Fibroblast of the conjunctiva (primary cell): Measurements from ENCODE around the gene PMPCA.
"Not testable (repeated sequence)": the region's sequence is repeated elsewhere in the genome, so short reads cannot be mapped to it uniquely, and the experiment has no call there.

Experiments
- DNase-seq: peaks from one replicate; pipeline ENCODE4 v3.0.0-alpha.2; 2010; ENCODE audit warnings: low read depth

PMPCA gene

GRCh38 chr9:136412962-136413361, 2.5 kb downstream of the PMPCA start:
- no peak for DNase-seq

DNA sequence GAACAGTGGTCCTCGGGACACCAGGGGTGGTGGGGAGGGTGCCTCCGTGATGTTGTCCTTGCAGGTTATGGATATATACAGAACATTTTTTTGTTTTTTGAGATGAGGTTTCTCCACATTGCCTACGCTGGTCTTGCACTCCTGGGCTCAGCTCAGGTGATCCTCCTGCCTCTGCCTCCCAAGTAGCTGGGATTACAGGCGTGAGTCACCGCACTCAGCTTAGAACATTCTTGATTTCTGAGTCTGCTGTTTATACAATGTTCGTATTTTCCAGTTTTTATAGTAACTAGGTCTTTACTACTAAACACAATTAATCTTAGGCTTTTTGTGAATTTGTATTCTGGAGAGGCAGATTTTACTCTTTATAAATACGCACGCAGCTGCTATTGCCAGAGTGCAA, 6.0 kb downstream of the PMPCA start:
- no peak for DNase-seq

- no peak for DNase-seq
Measured at GRCh38 chr9:136416914-136417313, 6.5 kb downstream of the PMPCA start.

GRCh38 chr9:136418182-136419091, 8.0 kb downstream of the PMPCA start:
- no peak for DNase-seq

DNA sequence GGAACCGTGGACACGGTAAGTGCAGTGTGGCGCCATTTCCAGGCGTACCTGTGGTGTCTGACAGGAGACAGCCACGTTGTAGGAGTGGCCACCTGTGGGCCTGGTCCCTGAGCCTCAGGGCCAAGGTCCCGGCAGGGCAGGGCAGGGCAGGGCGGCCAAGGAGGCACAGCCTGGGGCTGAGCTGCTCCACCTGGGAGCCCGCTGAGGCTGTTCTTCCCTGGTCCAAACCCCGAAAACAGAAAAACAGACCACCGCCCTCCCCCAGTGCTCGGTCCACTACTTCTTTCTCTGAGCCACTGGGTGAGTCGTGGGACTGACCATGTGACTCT, 8.6 kb downstream of the PMPCA start:
- no peak for DNase-seq

DNA sequence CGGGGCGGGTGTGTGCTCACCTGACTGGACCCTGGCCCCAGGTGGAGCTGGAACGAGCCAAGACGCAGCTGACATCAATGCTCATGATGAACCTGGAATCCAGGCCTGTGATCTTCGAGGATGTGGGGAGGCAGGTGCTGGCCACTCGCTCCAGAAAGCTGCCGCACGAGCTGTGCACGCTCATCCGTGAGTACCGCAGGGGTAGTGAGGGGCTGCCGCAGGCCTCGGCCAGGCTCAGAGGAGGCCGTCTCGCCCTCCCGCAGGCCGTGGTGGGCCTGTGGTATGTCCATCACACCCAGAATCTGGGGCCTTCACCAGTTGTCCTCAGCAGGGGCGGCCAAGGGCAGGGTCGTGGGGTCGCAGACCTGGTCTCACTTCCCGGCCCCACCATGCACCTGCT, 11.3 kb downstream of the PMPCA start:
- DNase-seq, result no peak

DNA sequence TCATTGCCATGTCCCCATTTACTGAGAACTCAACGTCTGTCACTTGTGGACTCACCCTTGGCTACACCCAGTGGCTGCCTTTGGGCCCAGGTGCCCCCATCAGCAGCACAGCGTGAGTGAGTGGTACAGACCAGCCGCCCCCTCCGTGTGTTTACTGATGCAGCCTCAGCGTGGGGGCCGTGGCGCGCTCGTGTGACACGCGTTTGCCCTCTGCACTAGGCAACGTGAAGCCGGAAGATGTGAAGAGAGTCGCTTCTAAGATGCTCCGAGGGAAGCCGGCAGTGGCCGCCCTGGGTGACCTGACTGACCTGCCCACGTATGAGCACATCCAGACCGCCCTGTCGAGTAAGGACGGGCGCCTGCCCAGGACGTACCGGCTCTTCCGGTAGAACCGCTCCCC, 12.4 kb downstream of the PMPCA start:
- no peak for DNase-seq

DNA sequence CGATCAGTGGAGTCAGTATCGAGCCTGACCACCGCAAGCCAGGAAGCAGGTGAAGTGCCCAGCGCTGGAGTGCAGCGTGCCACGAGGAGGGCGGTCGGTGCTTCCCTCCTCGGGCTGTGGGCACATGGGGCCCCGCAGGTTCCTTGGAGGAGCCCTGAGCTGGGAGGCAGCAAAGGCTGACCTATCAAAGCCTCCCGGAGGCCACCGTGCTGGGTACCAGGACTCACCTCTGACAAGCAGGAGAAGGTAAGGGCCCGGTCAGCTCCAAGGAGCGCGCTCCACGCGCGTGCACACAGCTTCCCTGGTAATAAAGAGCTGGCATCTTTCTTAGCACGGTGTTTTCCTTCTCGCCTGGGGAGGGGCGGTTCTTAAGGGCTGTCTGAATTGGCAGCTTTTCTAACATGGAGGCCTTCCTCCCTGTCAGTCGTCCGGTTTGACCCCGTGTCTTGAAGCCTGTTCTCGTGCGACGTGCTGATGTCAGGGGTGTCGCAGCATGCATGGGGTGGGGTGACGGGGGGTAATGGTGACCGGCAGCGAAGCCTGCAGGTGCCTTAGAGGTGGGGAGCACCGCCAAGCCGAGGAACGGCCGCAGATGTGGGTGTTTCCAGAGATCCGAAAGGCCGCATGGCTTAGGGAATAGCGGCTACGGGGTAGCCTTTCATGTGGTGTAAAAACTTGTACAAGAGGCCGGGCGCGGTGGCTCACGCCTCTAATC, 13.1 kb downstream of the PMPCA start:
- no peak for DNase-seq

DNA sequence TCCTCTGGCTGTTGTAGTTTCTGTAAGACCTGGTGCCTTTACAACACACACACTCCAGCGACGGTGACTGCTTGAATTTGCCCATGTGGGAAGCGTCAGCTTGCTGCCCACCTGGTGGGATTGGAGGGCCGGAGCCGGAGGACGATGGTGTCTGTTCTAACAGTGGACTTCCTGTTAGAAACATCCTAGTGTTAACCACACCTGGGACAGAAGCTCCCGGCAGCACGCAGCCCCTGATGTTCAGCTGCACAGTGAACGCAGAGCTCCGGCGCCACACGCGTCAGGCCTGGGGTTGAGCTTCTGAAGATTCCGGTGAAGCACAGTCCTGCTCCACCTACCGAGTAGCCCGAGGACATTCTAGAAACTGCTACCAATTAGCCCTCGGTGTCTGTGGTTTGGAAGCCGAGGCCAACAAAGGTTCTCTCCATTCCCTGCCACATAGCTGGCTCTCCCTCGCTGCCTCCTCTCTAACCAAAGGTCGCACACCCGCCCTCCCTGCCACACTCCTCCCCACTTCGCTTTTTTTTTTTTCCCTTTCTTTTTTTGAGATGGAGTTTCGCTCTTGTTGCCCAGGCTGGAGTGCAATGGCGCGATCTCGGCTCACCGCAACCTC, 14.4 kb downstream of the PMPCA start:
- DNase-seq, result no peak

DNA sequence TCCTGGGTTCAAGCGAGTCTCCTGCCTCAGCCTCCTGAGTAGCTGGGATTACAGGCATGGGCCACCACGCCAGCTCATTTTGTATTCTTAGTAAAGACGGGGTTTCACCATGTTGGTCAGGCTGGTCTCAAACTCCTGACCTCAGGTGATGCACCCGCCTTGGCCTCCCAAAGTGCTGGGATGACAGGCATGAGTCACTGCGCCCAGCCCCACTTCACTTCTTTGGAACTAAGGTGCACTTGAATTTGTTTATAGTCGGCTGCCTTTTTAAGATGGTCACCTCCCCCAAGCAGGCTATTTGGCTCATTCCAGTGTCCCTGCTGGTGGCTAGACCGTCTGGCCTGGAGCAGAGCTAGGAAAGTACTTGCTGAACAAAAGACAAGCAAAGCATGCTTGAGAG, 14.9 kb downstream of the PMPCA start:
- DNase-seq, result not testable (repeated sequence)

- no peak for DNase-seq
Measured at GRCh38 chr9:136426787-136427186, 16.3 kb downstream of the PMPCA start.

- DNase-seq, result no peak
Measured at GRCh38 chr9:136429075-136429628, 18.7 kb downstream of the PMPCA start.

DNA sequence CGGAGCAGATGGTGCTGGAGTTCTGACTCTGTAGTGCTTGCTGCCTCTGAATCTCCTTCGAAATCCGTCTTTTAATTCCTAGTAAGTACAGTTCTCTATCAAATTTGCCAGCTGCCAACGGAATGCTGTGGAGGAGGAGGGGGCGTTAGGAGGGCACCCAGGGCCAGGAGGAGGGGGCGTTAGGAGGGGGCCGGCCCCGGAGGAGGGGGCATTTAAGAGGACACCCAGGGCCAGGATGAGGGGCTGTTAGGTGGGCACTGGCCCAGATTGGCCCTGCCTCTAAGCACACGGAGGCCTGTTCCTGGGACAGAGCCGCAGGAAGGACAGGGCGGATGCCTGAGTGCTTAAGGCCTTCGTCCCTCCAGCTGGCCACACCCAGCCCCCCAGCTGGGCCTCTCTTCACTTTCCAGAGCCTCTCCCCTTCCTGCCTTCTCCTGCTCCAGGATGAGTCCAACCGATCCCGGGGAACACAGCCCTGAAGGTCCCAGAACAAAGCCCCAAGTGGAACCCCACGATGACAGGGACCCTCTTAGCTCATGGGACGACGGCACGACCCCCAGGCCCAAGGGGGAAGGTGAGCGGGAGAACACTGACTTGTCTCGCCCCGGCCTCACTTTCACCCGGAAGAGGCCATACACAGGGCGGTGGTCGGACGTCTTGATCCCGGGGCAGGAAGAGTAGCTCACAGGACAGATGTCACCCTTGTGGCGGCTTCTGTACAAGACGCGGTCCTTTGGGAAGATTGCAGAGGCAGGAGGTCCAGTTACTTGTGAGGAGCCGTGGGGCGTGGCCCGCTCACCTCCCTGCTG, 19.4 kb downstream of the PMPCA start:
- no peak for DNase-seq

DNA sequence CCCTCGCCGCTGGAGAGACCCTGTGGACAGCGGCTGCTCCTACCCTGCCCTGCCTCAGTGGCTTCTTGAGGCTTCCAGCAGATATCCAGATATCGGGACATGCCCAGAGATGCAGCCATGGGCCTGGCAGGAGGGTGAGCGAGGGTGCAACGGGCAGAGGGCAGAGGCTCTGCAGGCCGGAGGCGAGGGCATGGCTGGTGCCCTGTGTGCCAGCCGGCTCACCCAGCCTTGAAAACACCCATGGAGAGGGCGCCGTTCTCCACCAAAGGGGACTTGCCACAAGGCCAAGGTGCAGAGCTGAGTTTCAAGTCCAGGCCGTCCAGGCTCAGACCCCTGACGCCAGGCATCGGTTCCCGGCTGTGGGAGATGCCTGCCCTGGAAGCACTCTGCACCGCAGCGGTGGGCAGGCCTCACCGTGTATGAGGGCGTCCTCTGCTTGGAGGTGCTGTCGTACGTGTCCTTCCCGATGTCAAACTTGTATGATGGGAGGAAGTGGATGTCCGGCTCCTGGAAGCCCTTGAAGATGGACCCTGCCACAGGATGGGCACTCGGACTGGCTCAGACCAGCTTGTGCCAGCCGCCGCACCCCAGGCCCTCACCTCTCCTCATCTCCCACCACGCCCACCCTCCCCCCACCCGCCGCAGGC, 20.3 kb downstream of the PMPCA start:
- no peak for DNase-seq

- no peak for DNase-seq
Measured at GRCh38 chr9:136431782-136432350, 21.4 kb downstream of the PMPCA start.

DNA sequence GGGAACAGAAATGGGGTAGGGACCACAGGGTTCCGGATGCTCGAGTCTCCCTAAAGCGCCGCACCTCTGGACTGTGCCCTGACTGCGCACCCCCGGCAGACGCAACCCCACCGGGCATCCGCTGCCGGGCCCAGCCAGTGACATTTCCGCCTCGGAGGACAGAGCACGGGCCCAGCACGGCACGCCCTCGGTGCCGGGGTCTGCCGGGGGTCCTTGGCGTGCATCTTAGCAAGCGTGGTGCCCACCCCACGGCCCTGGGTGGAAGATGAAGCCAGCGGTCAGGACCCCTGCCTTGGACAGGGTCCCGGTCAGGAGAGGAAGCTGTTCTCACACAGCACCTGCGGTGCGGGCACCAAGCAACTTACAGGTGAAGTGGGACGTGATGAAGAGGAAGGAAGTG, 22.1 kb downstream of the PMPCA start:
- DNase-seq, result no peak

DNA sequence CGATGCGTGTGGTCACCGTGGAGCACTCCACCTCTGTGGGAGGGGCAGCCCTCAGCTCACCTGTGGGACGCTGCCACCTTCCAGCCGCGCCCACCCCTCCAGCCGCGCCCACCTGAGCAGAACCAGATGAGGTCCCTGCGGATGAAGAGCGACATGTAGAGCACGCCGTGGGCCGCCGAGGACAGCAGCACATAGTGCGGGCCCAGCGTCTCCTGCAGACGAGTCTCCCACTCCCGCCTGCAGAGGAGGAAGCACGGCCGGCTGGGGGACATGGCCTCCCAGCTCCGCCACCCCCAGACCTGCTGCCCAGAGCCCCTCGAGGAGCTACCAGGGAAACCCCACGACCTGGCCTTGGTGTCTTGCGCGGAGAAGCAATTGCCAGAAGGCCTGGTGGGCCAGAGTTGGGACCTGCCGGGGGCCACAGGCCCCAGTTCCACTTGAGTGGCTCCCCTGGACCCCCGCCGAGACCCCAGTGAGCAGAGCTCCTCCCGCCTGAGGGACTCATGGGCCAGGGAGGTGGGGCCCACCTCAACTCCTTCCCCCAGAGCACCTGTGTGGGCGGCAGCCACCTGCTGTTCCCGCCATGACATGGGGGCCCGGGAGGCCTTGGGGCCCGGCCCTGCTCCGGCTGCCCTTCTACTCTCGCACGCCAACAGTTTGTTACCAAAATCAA, 22.7 kb downstream of the PMPCA start:
- no peak for DNase-seq

- no peak for DNase-seq
Measured at GRCh38 chr9:136433849-136434579, 23.6 kb downstream of the PMPCA start.

- DNase-seq, result no peak
Measured at GRCh38 chr9:136434580-136435169, 24.2 kb downstream of the PMPCA start.
